ENCODE results near the gene EGR4. TPM values are rescaled to one million over a fixed set of nuclear protein-coding genes. Genes with fewer than 3 reads are reported as not detected.

Gene EGR4
- polyA plus RNA-seq, 1 of the 3 experiments (the other 2 are of a cell fraction) = 0.02 TPM

DNA sequence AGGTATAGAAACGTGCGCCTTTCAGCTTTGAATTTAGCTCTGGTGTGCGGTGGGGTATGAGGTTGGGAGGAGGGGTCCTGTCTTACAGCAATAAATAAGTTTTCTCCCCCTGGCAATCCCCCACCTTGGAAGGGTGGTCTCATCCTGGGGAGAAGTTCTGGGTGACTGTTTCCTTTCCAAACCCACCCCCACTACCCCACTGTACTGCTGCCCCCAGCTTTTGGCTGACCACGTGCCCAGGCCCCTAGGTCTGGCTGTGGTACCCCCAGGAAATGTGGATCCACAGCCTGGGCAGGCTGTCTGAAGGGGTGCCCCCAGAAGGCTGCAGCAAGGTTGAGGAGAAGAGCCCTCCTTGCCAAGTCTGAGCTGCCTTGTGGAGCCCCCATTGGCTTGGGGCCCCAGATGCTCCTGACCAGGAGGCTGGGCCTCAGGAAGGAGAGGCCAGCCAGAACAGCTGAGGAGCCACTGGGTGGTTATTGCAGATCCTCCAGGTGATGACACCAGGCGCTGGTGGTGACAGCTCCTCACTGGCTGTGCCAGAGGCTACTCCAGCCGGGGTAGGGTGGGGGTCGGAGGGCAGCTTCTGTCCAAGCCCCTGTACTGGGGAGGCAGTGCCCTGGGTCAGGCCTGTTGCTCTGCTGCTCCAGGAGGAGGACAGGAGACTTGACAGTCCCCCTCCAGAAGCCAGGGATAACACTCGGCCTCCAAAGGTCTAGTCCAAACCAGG is 35.0 kb downstream of the EGR4 start (continued):
- TF ChIP-seq, protein P1, sequence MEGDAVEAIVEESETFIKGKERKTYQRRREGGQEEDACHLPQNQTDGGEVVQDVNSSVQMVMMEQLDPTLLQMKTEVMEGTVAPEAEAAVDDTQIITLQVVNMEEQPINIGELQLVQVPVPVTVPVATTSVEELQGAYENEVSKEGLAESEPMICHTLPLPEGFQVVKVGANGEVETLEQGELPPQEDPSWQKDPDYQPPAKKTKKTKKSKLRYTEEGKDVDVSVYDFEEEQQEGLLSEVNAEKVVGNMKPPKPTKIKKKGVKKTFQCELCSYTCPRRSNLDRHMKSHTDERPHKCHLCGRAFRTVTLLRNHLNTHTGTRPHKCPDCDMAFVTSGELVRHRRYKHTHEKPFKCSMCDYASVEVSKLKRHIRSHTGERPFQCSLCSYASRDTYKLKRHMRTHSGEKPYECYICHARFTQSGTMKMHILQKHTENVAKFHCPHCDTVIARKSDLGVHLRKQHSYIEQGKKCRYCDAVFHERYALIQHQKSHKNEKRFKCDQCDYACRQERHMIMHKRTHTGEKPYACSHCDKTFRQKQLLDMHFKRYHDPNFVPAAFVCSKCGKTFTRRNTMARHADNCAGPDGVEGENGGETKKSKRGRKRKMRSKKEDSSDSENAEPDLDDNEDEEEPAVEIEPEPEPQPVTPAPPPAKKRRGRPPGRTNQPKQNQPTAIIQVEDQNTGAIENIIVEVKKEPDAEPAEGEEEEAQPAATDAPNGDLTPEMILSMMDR (IDR thresholded peaks at IDR 0.05) = no peak
- TF ChIP-seq RFX5 (IDR thresholded peaks at IDR 0.05; ENCODE audit: low read length) = no peak
- TF ChIP-seq YY1 (IDR thresholded peaks at IDR 0.05; ENCODE audit: low read depth) = no peak
- no peak for TF ChIP-seq USF1 (IDR thresholded peaks at IDR 0.05; ENCODE audit: borderline replicate concordance, low read depth)
- TF ChIP-seq TAF1 (IDR thresholded peaks at IDR 0.05; ENCODE audit: borderline replicate concordance, low read depth, low read length) = no peak

DNA sequence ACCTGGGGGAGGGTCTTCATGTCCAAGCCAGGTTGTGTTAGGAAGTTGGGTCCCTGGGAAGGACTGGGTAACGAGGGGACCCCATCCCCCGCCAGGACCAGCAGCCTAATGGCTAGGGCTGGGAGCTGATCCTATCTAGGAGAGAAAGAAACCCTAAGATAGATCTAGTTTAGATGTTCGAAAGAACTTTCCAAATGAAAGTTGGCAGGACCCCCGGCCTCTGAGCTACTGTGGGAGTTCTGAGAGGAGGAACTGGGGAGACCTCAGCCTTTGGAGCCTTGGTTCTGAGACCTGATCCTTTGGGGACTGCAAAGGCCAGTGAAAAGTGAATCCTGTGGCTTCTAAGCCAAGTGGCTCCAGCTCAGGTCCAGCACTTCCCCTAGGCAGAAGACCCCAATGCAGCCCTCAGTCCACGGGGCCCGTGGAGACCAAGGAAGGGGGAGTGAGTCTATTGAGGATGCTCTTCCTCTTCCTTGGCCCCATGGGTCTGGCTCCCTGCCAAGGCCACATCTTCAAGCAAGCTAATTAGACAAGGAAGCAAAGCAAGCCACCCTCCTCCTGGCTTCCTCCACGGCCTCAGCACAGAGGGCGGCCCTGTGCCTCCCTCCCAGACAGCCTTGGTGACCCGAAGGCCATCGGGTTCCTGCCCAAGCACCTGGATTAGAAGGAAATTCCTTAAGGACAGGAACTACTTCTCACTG is 35.8 kb downstream of the EGR4 start:
- no peaks in the 10 kb centered on the region for H3K27me3 ChIP-seq (ENCODE audit: insufficient read depth)
- no peaks in the 10 kb centered on the region for H3K4me1 ChIP-seq (ENCODE audit: control insufficient read depth in 1 of 2, insufficient read depth in 2 of 2, low read depth in 1 of 2, low read length in 1 of 2)
- ChIA-PET CTCF (interaction anchor here (0.7 to 1.4 kb wide), 5 partner anchors 9 to 45 kb away, joined by 3 read pairs; no protein-coding TSS in a partner anchor), POLR2A (interaction anchor here (1.1 to 1.5 kb wide), 3 partner anchors 13 to 23 kb away, joined by 6 to 8 read pairs (median 6); partner anchors contain the start of genes CCT7 and PRADC1)
- no peak overlapping the region for H3K4me2 ChIP-seq
- no peaks in the 10 kb centered on the region for H3F3A ChIP-seq (replicated peaks; ENCODE audit: insufficient read depth)
- H3K9ac ChIP-seq = no peak overlapping the region
- H4K20me1 ChIP-seq (ENCODE audit: insufficient read depth) = no peaks in the 10 kb centered on the region
- H3K4me3 ChIP-seq (ENCODE audit: low read depth in 2 of 2, low read length in 1 of 2) = no peak overlapping the region
- peaks cover 4 to 20% of the 10 kb centered on the region in 2 experiments for H3K36me3 ChIP-seq (replicated peaks in 1 of 2; ENCODE audit: control insufficient read depth in 1 of 2, insufficient read depth in 2 of 2, low read length in 1 of 2)
- no peaks in the 10 kb centered on the region for H3K9me3 ChIP-seq
- TF ChIP-seq CHD2 (IDR thresholded peaks at IDR 0.05; ENCODE audit: low read length, partially characterized antibody) = no peak
- no peak for TF ChIP-seq RXRA (IDR thresholded peaks at IDR 0.05; ENCODE audit: borderline replicate concordance, low read depth)
- no peak for TF ChIP-seq YY1 (IDR thresholded peaks at IDR 0.05; ENCODE audit: low read depth)
- no peak for TF ChIP-seq USF2 (IDR thresholded peaks at IDR 0.05; ENCODE audit: borderline replicate concordance, low read depth, low read length)
- no peak for TF ChIP-seq GATA2 (CRISPR knock-in tag; IDR thresholded peaks at IDR 0.05)
- no peak for TF ChIP-seq PBX3 (IDR thresholded peaks at IDR 0.05)
- TF ChIP-seq, protein P2, sequence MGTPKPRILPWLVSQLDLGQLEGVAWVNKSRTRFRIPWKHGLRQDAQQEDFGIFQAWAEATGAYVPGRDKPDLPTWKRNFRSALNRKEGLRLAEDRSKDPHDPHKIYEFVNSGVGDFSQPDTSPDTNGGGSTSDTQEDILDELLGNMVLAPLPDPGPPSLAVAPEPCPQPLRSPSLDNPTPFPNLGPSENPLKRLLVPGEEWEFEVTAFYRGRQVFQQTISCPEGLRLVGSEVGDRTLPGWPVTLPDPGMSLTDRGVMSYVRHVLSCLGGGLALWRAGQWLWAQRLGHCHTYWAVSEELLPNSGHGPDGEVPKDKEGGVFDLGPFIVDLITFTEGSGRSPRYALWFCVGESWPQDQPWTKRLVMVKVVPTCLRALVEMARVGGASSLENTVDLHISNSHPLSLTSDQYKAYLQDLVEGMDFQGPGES (IDR thresholded peaks at IDR 0.05; ENCODE audit: low read depth, low read length) = no peak
- TF ChIP-seq, protein P1 (IDR thresholded peaks at IDR 0.05) = no peak
- no peaks in the 10 kb centered on the region for H3K9me2 ChIP-seq
- 77% methylated on average over 4 of the region's 10 CpGs for WGBS (ENCODE audit: low lambda C conversion rate)
- H2AFZ ChIP-seq (ENCODE audit: low read depth) = no peak overlapping the region
- no peak overlapping the region for H3K27ac ChIP-seq (ENCODE audit: low read depth in 2 of 2, low read length in 1 of 2)
- H3K79me2 ChIP-seq (ENCODE audit: insufficient read depth) = no peaks in the 10 kb centered on the region
- DNase-seq = no peak
